H1 (cell line): Measurements from ENCODE around the gene DYRK1A. TPM values are rescaled to one million over a fixed set of nuclear protein-coding genes. Genes with fewer than 3 reads are reported as not detected.

Source experiments
- CHD2 ChIP-seq: IDR thresholded peaks from 2 replicates; pipeline ENCODE4 v1.6.1; 2012; ENCODE audit warnings: low read length, improper control_type of control experiment
- CREB1 ChIP-seq: IDR thresholded peaks from 2 replicates; pipeline ENCODE4 v1.6.1; 2012; ENCODE audit warnings: inconsistent platforms
- EGR1 ChIP-seq: IDR thresholded peaks from 2 replicates; pipeline ENCODE4 v1.6.1; 2011; ENCODE audit warnings: low read depth, low read length, borderline replicate concordance
- PHF8 ChIP-seq: fragments of 200-600 bp; sonication (generic); conservative IDR thresholded peaks from 2 replicates; pipeline ENCODE4 v1.7.1; 2012; ENCODE audit warnings: low read depth, mild to moderate bottlenecking, inconsistent platforms, low read length, moderate library complexity
- RBBP5 ChIP-seq: IDR thresholded peaks from 2 replicates; pipeline ENCODE4 v1.7.1; 2012; ENCODE audit warnings: low read depth, mild to moderate bottlenecking, inconsistent platforms, low read length, moderate library complexity, borderline replicate concordance
- SP1 ChIP-seq: IDR thresholded peaks from 2 replicates; pipeline ENCODE4 v1.6.1; 2011; ENCODE audit warnings: low read depth, low read length
- SP4 ChIP-seq: IDR thresholded peaks from 2 replicates; pipeline ENCODE4 v1.6.1; 2012; ENCODE audit warnings: low read length, inconsistent platforms
- TAF7 ChIP-seq: optimal IDR thresholded peaks from 2 replicates; pipeline ENCODE3; 2011; ENCODE audit warnings: low read depth, mild to moderate bottlenecking, inconsistent platforms, low read length, moderate library complexity, borderline replicate concordance
- polyA plus RNA-seq, 7 experiments: library from polyadenylated mRNA; depleted of rRNA in 3 of 7; stranded (reverse) in 5 of 7; unstranded in 2 of 7; fragments of >200 nt in 5 of 7; fragments of 200-250 nt in 2 of 7; gene quantifications; 1 replicate in 5 of 7; 2 replicates in 1 of 7; 4 replicates in 1 of 7; pipeline versions ENCODE4 v1.2.1 to v1.2.3, GENCODE V29; 2011 to 2013; ENCODE audit warnings: missing spikeins in 2 of 7, mixed read lengths in 2 of 7
- total RNA-seq: library from RNA; stranded (reverse); fragmentation: NEBNext Ultra II Directional; extraction: Animal tissue kit (Norgen Biotek cat#: 25700); gene quantifications from 2 replicates; pipeline ENCODE4 v1.2.1, GENCODE V29; 2021
- TF ChIP-seq, protein P1 (sequence below): fragments of 300-600 bp; sonication (generic); IDR thresholded peaks from 2 replicates; pipeline ENCODE4 v1.7.1; 2012; ENCODE audit warnings: low read length, moderate library complexity, mild to moderate bottlenecking, inconsistent platforms; ENCODE audit not compliant: insufficient replicate concordance
- TF ChIP-seq, protein P2 (sequence below): IDR thresholded peaks from 2 replicates; pipeline ENCODE4 v1.6.1; 2012; ENCODE audit warnings: inconsistent platforms

Gene DYRK1A
- total and polyA plus RNA-seq, 2 of the 8 experiments (the other 6 are each of a cell fraction or from before 2014, with no cell fraction given), result 61.1 to 62.2 TPM

DNA sequence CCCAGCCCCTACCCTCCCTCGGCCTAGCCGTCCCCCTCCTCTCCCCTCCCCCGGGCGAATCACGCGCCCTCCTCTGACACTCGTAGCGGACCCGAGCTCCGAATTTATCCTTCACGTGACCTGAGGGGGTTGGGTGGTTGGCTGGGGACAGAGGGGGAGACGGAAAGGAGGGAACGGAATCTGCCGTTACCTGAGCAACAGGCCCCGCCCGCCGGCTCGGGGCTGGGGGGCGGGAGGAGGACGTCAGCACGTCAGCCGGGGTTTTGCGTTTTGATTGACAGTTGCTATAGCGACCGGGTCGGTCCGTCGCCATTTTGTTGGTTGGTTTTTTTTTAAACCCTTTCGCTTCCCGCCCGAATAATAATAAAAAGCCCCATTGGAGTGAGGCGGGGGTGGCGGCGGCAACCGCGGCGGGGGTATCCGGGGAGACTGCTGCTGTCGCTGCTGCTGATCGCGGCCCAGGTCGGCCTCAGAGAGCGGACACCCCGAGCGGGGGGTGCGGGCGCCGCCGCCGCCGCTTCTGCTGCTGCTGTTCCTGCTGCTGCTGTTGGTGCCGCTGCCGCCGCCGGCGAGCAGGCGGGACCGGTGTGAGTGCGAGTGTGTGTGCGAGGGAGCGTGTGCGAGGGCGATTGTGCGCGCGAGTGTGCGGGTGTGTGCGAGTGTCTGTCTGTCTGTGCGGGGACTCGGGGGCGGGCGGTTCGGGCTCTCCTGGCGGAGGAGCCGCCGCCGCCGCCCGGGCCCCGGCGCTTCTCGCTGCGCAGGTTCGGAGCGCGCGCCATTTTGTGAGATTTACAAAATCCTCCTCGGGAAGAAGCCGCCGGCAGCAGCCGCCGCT lies at the start of gene DYRK1A (continued):
- TF ChIP-seq, protein P1, sequence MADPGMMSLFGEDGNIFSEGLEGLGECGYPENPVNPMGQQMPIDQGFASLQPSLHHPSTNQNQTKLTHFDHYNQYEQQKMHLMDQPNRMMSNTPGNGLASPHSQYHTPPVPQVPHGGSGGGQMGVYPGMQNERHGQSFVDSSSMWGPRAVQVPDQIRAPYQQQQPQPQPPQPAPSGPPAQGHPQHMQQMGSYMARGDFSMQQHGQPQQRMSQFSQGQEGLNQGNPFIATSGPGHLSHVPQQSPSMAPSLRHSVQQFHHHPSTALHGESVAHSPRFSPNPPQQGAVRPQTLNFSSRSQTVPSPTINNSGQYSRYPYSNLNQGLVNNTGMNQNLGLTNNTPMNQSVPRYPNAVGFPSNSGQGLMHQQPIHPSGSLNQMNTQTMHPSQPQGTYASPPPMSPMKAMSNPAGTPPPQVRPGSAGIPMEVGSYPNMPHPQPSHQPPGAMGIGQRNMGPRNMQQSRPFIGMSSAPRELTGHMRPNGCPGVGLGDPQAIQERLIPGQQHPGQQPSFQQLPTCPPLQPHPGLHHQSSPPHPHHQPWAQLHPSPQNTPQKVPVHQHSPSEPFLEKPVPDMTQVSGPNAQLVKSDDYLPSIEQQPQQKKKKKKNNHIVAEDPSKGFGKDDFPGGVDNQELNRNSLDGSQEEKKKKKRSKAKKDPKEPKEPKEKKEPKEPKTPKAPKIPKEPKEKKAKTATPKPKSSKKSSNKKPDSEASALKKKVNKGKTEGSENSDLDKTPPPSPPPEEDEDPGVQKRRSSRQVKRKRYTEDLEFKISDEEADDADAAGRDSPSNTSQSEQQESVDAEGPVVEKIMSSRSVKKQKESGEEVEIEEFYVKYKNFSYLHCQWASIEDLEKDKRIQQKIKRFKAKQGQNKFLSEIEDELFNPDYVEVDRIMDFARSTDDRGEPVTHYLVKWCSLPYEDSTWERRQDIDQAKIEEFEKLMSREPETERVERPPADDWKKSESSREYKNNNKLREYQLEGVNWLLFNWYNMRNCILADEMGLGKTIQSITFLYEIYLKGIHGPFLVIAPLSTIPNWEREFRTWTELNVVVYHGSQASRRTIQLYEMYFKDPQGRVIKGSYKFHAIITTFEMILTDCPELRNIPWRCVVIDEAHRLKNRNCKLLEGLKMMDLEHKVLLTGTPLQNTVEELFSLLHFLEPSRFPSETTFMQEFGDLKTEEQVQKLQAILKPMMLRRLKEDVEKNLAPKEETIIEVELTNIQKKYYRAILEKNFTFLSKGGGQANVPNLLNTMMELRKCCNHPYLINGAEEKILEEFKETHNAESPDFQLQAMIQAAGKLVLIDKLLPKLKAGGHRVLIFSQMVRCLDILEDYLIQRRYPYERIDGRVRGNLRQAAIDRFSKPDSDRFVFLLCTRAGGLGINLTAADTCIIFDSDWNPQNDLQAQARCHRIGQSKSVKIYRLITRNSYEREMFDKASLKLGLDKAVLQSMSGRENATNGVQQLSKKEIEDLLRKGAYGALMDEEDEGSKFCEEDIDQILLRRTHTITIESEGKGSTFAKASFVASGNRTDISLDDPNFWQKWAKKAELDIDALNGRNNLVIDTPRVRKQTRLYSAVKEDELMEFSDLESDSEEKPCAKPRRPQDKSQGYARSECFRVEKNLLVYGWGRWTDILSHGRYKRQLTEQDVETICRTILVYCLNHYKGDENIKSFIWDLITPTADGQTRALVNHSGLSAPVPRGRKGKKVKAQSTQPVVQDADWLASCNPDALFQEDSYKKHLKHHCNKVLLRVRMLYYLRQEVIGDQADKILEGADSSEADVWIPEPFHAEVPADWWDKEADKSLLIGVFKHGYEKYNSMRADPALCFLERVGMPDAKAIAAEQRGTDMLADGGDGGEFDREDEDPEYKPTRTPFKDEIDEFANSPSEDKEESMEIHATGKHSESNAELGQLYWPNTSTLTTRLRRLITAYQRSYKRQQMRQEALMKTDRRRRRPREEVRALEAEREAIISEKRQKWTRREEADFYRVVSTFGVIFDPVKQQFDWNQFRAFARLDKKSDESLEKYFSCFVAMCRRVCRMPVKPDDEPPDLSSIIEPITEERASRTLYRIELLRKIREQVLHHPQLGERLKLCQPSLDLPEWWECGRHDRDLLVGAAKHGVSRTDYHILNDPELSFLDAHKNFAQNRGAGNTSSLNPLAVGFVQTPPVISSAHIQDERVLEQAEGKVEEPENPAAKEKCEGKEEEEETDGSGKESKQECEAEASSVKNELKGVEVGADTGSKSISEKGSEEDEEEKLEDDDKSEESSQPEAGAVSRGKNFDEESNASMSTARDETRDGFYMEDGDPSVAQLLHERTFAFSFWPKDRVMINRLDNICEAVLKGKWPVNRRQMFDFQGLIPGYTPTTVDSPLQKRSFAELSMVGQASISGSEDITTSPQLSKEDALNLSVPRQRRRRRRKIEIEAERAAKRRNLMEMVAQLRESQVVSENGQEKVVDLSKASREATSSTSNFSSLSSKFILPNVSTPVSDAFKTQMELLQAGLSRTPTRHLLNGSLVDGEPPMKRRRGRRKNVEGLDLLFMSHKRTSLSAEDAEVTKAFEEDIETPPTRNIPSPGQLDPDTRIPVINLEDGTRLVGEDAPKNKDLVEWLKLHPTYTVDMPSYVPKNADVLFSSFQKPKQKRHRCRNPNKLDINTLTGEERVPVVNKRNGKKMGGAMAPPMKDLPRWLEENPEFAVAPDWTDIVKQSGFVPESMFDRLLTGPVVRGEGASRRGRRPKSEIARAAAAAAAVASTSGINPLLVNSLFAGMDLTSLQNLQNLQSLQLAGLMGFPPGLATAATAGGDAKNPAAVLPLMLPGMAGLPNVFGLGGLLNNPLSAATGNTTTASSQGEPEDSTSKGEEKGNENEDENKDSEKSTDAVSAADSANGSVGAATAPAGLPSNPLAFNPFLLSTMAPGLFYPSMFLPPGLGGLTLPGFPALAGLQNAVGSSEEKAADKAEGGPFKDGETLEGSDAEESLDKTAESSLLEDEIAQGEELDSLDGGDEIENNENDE, result no peak
- peak; percentile 88 for TF ChIP-seq PHF8
- TF ChIP-seq CREB1, result peak; percentile 86
- TF ChIP-seq EGR1, result no peak
- peak; percentile 60; the same call in 1 of the 2 replicates for TF ChIP-seq SP1
- TF ChIP-seq SP4, result peak; percentile 50; the same call in 1 of the 2 replicates
- peak; percentile 76 for TF ChIP-seq TAF7
- TF ChIP-seq RBBP5, result peak; percentile 79; the same call in 1 of the 2 replicates
- TF ChIP-seq, protein P2, sequence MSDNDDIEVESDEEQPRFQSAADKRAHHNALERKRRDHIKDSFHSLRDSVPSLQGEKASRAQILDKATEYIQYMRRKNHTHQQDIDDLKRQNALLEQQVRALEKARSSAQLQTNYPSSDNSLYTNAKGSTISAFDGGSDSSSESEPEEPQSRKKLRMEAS, result peak; percentile 77
- peak; percentile 66 for TF ChIP-seq CHD2
